ENCODE results near the gene TMEM61. TPM values are rescaled to one million over a fixed set of nuclear protein-coding genes. Genes with fewer than 3 reads are reported as not detected.

Gene TMEM61
- total RNA-seq, 1 donor from 2014 or later, result not detected

- FAIRE-seq (no peak), DNase-seq (ENCODE audit: low read depth) (no peak)
- Mint-ChIP-seq H3K9me3 (ENCODE audit: unreplicated experiment) (no peaks in the 10 kb centered on the region), H3K4me1 (ENCODE audit: low read depth, unreplicated experiment) (peaks cover 2% of the 10 kb centered on the region), H3K4me3 (ENCODE audit: unreplicated experiment) (no peak overlapping the region), H3K36me3 (ENCODE audit: low read depth, unreplicated experiment) (peaks cover 2% of the 10 kb centered on the region), H3K27ac (ENCODE audit: unreplicated experiment) (no peak overlapping the region), H3K27me3 (ENCODE audit: low read depth, unreplicated experiment) (peaks cover 74% of the 10 kb centered on the region)
- no peaks in the 10 kb centered on the region for H3K79me2 ChIP-seq (ENCODE audit: insufficient read depth, low read length)
- no peak overlapping the region for H3K9ac ChIP-seq (ENCODE audit: low read length)
- H3K4me3 ChIP-seq (ENCODE audit: insufficient read depth, low read depth, low read length), result no peak overlapping the region
- no peaks in the 10 kb centered on the region for H3K9me3 ChIP-seq (ENCODE audit: insufficient read depth, low read depth, low read length)
- no peaks in the 10 kb centered on the region for H3K36me3 ChIP-seq (ENCODE audit: insufficient read depth, low read length)
- TF ChIP-seq EZH2 (IDR thresholded peaks at IDR 0.05; ENCODE audit: insufficient read depth, low read length) (no peak), CTCF (IDR thresholded peaks at IDR 0.05; ENCODE audit: insufficient read depth, low read depth, low read length) (no peak)
- peaks cover 67% of the 10 kb centered on the region for H3K27me3 ChIP-seq (ENCODE audit: insufficient read depth, low read length)
- H2AFZ ChIP-seq (ENCODE audit: low read depth, low read length), result no peak overlapping the region
- no peaks in the 10 kb centered on the region for H4K20me1 ChIP-seq (ENCODE audit: insufficient read depth, low read length)
- H3K4me2 ChIP-seq (ENCODE audit: low read length), result peak overlapping the region; percentile 15
- no peak overlapping the region for H3K27ac ChIP-seq (ENCODE audit: low read depth, low read length)
- H3K4me1 ChIP-seq (ENCODE audit: insufficient read depth, low read length), result peaks cover 10% of the 10 kb centered on the region
Observed at GRCh38 chr1:55040933-55041494, 60.6 kb downstream of the TMEM61 start.

DNA sequence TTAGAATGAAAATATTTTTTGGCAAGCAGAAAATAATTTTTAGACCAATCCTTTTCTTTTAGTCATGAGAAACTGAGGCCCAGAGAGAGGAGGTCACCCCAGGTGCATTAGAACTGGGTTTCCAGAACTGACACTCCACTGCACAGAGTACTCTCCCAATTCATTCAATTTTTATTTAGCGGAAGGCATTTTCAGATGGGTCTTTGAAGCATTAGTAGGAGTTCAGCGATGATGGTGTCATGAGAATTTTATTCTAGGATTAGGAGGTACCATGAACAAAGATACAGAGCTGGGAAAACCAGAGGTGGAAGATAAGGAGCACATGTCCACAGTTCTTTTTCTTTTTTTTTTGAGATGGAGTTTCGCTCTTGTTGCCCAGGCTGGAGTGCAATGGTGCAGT, 61.2 kb downstream of the TMEM61 start:
- no peak overlapping the region for H2AFZ ChIP-seq (ENCODE audit: low read depth, low read length)
- DNase-seq (ENCODE audit: low read depth), result no peak
- TF ChIP-seq EZH2 (IDR thresholded peaks at IDR 0.05; ENCODE audit: insufficient read depth, low read length) (no peak), CTCF (IDR thresholded peaks at IDR 0.05; ENCODE audit: insufficient read depth, low read depth, low read length) (no peak)
- H4K20me1 ChIP-seq (ENCODE audit: insufficient read depth, low read length), result no peaks in the 10 kb centered on the region
- Mint-ChIP-seq H3K4me3 (ENCODE audit: unreplicated experiment) (no peak overlapping the region), H3K9me3 (ENCODE audit: unreplicated experiment) (no peaks in the 10 kb centered on the region), H3K36me3 (ENCODE audit: low read depth, unreplicated experiment) (peaks cover 2% of the 10 kb centered on the region), H3K4me1 (ENCODE audit: low read depth, unreplicated experiment) (peaks cover 2% of the 10 kb centered on the region), H3K27me3 (ENCODE audit: low read depth, unreplicated experiment) (peaks cover 71% of the 10 kb centered on the region), H3K27ac (ENCODE audit: unreplicated experiment) (no peak overlapping the region)
- H3K27me3 ChIP-seq (ENCODE audit: insufficient read depth, low read length), result peaks cover 61% of the 10 kb centered on the region
- H3K4me1 ChIP-seq (ENCODE audit: insufficient read depth, low read length), result peaks cover 10% of the 10 kb centered on the region
- H3K36me3 ChIP-seq (ENCODE audit: insufficient read depth, low read length), result no peaks in the 10 kb centered on the region
- no peak overlapping the region for H3K4me2 ChIP-seq (ENCODE audit: low read length)
- no peak overlapping the region for H3K4me3 ChIP-seq (ENCODE audit: insufficient read depth, low read depth, low read length)
- no peak overlapping the region for H3K27ac ChIP-seq (ENCODE audit: low read depth, low read length)
- no peak overlapping the region for H3K9ac ChIP-seq (ENCODE audit: low read length)
- FAIRE-seq, result no peak
- no peaks in the 10 kb centered on the region for H3K79me2 ChIP-seq (ENCODE audit: insufficient read depth, low read length)
- no peaks in the 10 kb centered on the region for H3K9me3 ChIP-seq (ENCODE audit: insufficient read depth, low read depth, low read length)

Other genes starting within 250 kb of the TMEM61 start
- 4.8 and 5.4 TPM in 2 replicates for gene PARS2, start 216.1 kb upstream of the TMEM61 start, total RNA-seq
- gene TTC22, start 179.3 kb upstream of the TMEM61 start, total RNA-seq, result not detected in 2 replicates
- 116 and 168 TPM in 2 replicates for gene DHCR24, start 93.4 kb upstream of the TMEM61 start, total RNA-seq
- not detected in 2 replicates for gene BSND, start 18.3 kb downstream of the TMEM61 start, total RNA-seq
- 0.53 and 1.4 TPM in 2 replicates for gene PCSK9, start 58.9 kb downstream of the TMEM61 start, total RNA-seq
- 22.9 and 30.8 TPM in 2 replicates for gene USP24, start 234.7 kb downstream of the TMEM61 start, total RNA-seq